Esophagus squamous epithelium (tissue), 4 donors: ENCODE results near the gene SEC23A.

Source experiments
- POLR2A ChIP-seq, 4 donors: fragments of 450-650 bp; IDR thresholded peaks; one replicate each; pipeline ENCODE4 v1.6.1; 2017; ENCODE audit warnings: antibody characterized with exemption in 4 of 4, mild to moderate bottlenecking in 4 of 4, moderate library complexity in 3 of 4
- TF ChIP-seq, protein P1 (sequence below), 6 experiments: fragments of 450-650 bp in 4 of 6; fragments of 200-600 bp in 2 of 6; sonication (generic) in 2 of 6; IDR thresholded peaks; one replicate each; pipeline ENCODE4 v1.5.1; 2016 to 2019; ENCODE audit warnings: antibody characterized with exemption in 6 of 6, mild to moderate bottlenecking in 4 of 6, moderate library complexity in 4 of 6

DNA sequence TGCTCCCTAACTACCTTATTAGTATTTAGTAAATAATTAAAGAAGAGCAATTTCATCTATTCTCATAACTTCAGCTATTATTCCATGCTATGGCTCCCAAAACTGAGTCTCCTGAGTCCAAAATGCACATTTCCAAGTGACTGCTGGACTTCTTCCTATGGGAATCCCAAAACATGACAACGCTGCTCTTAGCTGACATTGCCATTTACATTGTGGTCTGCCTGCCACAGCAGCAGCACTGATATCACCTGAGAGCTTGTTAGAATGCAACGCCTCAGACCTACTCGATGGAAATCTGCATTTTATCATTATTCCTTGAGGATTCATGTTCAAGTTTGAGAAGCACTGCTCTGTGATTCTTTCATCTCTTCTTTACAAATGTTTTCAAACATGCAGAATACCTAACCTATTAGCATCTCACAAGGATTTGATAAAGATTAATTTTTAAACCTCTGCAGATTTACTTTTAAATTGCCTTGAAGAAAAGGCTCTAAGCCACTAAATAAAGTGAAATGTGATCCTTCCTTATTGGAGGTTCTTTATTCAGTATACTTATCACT is 77.7 kb downstream of the SEC23A start:
- TF ChIP-seq, protein P1, sequence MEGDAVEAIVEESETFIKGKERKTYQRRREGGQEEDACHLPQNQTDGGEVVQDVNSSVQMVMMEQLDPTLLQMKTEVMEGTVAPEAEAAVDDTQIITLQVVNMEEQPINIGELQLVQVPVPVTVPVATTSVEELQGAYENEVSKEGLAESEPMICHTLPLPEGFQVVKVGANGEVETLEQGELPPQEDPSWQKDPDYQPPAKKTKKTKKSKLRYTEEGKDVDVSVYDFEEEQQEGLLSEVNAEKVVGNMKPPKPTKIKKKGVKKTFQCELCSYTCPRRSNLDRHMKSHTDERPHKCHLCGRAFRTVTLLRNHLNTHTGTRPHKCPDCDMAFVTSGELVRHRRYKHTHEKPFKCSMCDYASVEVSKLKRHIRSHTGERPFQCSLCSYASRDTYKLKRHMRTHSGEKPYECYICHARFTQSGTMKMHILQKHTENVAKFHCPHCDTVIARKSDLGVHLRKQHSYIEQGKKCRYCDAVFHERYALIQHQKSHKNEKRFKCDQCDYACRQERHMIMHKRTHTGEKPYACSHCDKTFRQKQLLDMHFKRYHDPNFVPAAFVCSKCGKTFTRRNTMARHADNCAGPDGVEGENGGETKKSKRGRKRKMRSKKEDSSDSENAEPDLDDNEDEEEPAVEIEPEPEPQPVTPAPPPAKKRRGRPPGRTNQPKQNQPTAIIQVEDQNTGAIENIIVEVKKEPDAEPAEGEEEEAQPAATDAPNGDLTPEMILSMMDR (IDR thresholded peaks at IDR 0.05) = no peak
- no peak for TF ChIP-seq POLR2A (IDR thresholded peaks at IDR 0.05)
